OCI-LY3 (cell line): ENCODE measurements around the gene PTPRN2.

Experiments used
- H2AFZ ChIP-seq: fragments of 200-600, 300-600 bp; shearing (Covaris generic); 2 replicates; pipeline ENCODE4 v1.6.0; 2014; ENCODE audit warnings: antibody characterized with exemption, low read depth, low read length
- H3K27ac ChIP-seq: fragments of 200-600, 300-600 bp; sonication (generic); 2 replicates; pipeline ENCODE4 v1.5.1; 2014; ENCODE audit warnings: mild to moderate bottlenecking, low read length, moderate library complexity, mixed read lengths
- H3K27me3 ChIP-seq: fragments of 200-600, 300-600 bp; sonication (generic); 2 replicates; pipeline ENCODE4 v1.6.1; 2014; ENCODE audit warnings: low read depth, low read length, mixed read lengths
- H3K36me3 ChIP-seq: fragments of 200-600, 300-600 bp; sonication (generic); replicated peaks from 2 replicates; pipeline ENCODE3; 2014; ENCODE audit warnings: low read depth, low read length, mixed read lengths
- H3K4me1 ChIP-seq: fragments of 300-600, 200-600 bp; sonication (generic); 2 replicates; pipeline ENCODE4 v1.6.1; 2014; ENCODE audit warnings: low read length, mixed read lengths
- H3K4me2 ChIP-seq: fragments of 200-600, 300-600 bp; sonication (generic); 2 replicates; pipeline ENCODE4 v1.6.1; 2014; ENCODE audit warnings: low read length, mixed read lengths
- H3K4me3 ChIP-seq: fragments of 300-600, 200-600 bp; sonication (generic); 2 replicates; pipeline ENCODE4 v1.5.1; 2014; ENCODE audit warnings: antibody characterized with exemption, mild to moderate bottlenecking, low read length, moderate library complexity
- H3K79me2 ChIP-seq: fragments of 300-600, 200-600 bp; shearing (Covaris generic); 2 replicates; pipeline ENCODE4 v1.6.1; 2014; ENCODE audit warnings: mild to moderate bottlenecking, low read length, mixed read lengths
- H3K9ac ChIP-seq: fragments of 300-600, 200-600 bp; shearing (Covaris generic); 2 replicates; pipeline ENCODE4 v1.6.0; 2014; ENCODE audit warnings: mild to moderate bottlenecking, low read length, moderate library complexity
- H3K9me3 ChIP-seq: fragments of 200-600, 300-600 bp; shearing (Covaris generic); 2 replicates; pipeline ENCODE4 v1.6.1; 2014; ENCODE audit warnings: low read length, mixed read lengths; ENCODE audit not compliant: insufficient read depth
- H4K20me1 ChIP-seq: fragments of 200-600, 300-600 bp; sonication (generic); 2 replicates; pipeline ENCODE4 v1.6.1; 2016; ENCODE audit warnings: low read length, mixed read lengths; ENCODE audit not compliant: insufficient read depth
- EZH2phosphoT487 ChIP-seq: fragments of 200-600 bp; shearing (Covaris generic); IDR thresholded peaks from 2 replicates; pipeline ENCODE4 v1.6.1; 2018; ENCODE audit warnings: antibody characterized with exemption, mixed run types, low read depth
- TF ChIP-seq, protein P1 (sequence below): fragments of 200-600, 300-600 bp; sonication (generic); IDR thresholded peaks from 2 replicates; pipeline ENCODE4 v1.5.1; 2014; ENCODE audit warnings: antibody characterized with exemption, low read length, low read depth

The PTPRN2 gene

DNA sequence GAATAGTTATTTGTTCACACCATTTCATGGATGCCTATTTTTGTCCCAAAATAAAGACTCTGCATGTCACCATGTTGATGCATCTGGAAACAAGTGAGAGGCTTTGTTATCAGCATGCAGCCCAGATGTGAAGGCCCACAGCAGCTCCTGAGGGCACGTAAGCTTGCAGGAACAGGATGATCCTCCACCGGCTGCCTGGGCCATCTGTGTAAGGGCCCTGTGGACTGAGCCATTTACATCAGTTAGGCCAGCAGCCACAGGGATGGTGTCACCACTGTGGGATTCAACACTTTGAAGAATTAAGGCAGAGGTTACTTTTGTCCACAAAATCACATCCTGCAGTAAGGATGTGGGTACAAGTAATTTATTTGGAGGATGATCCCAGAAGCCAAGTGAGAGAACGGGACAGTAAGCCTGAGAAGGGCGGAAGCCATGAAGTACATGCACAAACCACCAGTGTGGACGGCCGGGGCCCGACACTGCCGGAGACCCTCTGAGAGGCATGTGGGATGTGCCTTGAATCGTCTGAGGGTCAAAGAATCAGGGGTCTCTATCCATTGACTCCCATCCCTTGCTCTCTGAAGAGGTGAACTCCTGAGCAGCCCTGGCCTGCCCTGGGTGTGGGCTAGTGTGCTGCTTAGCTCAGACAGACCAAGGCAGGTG, 641.1 kb downstream of the PTPRN2 start:
- Histone ChIP-seq H3K4me1 (no peaks in the 10 kb centered on the region), H2AFZ (no peak overlapping the region), H3K27ac (no peak overlapping the region), H3K27me3 (no peaks in the 10 kb centered on the region), H3K4me3 (no peak overlapping the region), H4K20me1 (no peaks in the 10 kb centered on the region), H3K4me2 (no peak overlapping the region), H3K9me3 (0 out of 2 replicates have a peak, but pooled peaks cover 3% of the 10 kb centered on the region), H3K79me2 (no peaks in the 10 kb centered on the region), H3K36me3 (no peaks in the 10 kb centered on the region), H3K9ac (no peak overlapping the region)
- TF ChIP-seq, protein P1, sequence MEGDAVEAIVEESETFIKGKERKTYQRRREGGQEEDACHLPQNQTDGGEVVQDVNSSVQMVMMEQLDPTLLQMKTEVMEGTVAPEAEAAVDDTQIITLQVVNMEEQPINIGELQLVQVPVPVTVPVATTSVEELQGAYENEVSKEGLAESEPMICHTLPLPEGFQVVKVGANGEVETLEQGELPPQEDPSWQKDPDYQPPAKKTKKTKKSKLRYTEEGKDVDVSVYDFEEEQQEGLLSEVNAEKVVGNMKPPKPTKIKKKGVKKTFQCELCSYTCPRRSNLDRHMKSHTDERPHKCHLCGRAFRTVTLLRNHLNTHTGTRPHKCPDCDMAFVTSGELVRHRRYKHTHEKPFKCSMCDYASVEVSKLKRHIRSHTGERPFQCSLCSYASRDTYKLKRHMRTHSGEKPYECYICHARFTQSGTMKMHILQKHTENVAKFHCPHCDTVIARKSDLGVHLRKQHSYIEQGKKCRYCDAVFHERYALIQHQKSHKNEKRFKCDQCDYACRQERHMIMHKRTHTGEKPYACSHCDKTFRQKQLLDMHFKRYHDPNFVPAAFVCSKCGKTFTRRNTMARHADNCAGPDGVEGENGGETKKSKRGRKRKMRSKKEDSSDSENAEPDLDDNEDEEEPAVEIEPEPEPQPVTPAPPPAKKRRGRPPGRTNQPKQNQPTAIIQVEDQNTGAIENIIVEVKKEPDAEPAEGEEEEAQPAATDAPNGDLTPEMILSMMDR = no peak
- no peak for TF ChIP-seq EZH2phosphoT487

DNA sequence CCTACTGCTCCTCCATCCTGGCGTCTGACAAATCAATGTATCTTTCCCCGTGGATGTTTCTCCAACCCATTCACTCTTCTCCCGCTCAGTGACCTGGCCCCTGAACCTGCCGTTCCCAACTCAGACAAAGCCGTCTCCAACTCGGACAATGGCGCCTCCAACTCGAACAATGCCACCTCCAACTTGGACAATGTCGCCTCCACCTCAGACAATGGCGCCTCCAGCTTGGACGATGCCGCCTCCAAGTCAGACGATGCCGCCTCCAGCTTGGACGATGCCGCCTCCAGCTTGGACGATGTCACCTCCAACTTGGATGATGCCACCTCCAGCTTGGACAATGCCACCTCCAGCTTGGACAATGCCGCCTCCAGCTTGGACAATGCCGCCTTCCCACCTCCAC, 642.2 kb downstream of the PTPRN2 start:
- no peak overlapping the region for H2AFZ ChIP-seq
- no peaks in the 10 kb centered on the region for H3K36me3 ChIP-seq
- H3K9ac ChIP-seq = no peak overlapping the region
- no peaks in the 10 kb centered on the region for H3K79me2 ChIP-seq
- no peak overlapping the region for H3K4me2 ChIP-seq
- H3K27ac ChIP-seq = no peak overlapping the region
- no peaks in the 10 kb centered on the region for H3K4me1 ChIP-seq
- no peak for TF ChIP-seq EZH2phosphoT487
- TF ChIP-seq, protein P1 = no peak
- H3K4me3 ChIP-seq = no peak overlapping the region
- no peaks in the 10 kb centered on the region for H4K20me1 ChIP-seq
- 0 out of 2 replicates have a peak, but pooled peaks cover 3% of the 10 kb centered on the region for H3K9me3 ChIP-seq
- H3K27me3 ChIP-seq = no peaks in the 10 kb centered on the region

DNA sequence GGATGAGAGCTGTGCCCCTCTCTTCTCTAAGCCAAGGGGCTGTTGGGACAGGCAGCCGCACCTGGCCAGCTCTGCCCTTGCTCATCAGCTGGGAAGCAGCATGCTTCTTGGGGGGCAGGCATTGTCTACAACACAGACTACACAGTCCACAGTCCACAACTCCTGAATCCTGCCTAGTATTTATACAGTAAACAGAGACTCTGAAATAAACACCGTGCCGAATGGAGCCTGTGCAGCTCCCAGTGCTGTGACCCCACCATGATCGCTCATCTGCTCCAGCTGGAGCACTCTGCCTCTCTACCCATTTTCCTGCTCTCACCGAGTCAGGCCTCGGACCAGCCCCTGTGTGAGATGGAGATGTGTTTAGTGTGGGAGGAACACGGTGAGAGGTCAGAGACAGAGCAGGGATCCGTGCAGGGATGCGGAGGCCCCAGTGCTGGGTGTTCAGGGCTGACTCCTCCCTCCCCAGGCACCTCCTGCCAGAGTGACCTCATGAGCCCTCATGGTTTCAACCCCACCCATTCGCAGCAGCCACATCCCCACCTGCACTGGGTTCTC, 642.8 kb downstream of the PTPRN2 start:
- Histone ChIP-seq H3K4me1 (no peaks in the 10 kb centered on the region), H4K20me1 (no peaks in the 10 kb centered on the region), H3K4me3 (no peak overlapping the region), H3K9me3 (0 out of 2 replicates have a peak, but pooled peaks cover 3% of the 10 kb centered on the region), H3K27ac (no peak overlapping the region), H3K27me3 (no peaks in the 10 kb centered on the region), H3K4me2 (no peak overlapping the region), H2AFZ (no peak overlapping the region), H3K79me2 (no peaks in the 10 kb centered on the region), H3K9ac (no peak overlapping the region), H3K36me3 (no peaks in the 10 kb centered on the region)
- no peak for TF ChIP-seq EZH2phosphoT487
- TF ChIP-seq, protein P1 = no peak

DNA sequence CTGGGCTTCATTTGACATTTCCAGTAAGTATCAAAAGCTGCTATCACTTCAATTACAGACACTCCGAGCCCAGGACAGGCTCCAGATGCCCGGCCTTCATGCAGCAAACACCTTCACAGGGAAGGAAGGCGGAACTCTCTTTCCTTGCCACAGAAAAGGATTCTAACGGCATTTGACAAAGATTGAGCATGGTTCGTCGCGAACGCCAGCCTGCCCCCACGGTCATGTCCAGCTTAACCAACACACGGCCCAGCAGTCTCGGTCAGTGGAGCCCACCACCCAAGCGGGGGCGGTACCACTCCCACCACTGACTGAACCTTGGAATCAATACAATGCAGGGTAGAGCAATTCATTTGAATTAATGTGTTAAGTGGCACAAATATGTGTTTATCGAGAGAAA, 643.6 kb downstream of the PTPRN2 start:
- 0 out of 2 replicates have a peak, but pooled peaks cover 3% of the 10 kb centered on the region for H3K9me3 ChIP-seq

More for the DNA sequence above, 643.6 kb downstream of the PTPRN2 start:
- H4K20me1 ChIP-seq = no peaks in the 10 kb centered on the region
- no peak overlapping the region for H3K4me2 ChIP-seq
- no peaks in the 10 kb centered on the region for H3K36me3 ChIP-seq
- H3K4me1 ChIP-seq = no peaks in the 10 kb centered on the region
- no peak for TF ChIP-seq EZH2phosphoT487
- TF ChIP-seq, protein P1 = no peak
- H3K4me3 ChIP-seq = no peak overlapping the region
- H3K27ac ChIP-seq = no peak overlapping the region
- H3K27me3 ChIP-seq = no peaks in the 10 kb centered on the region
- no peak overlapping the region for H3K9ac ChIP-seq
- H2AFZ ChIP-seq = no peak overlapping the region
- no peaks in the 10 kb centered on the region for H3K79me2 ChIP-seq
